Stimulated activated CD8-positive, alpha-beta memory T cell treated with anti-CD3 and anti-CD28 coated beads, Interleukin-12 subunit alpha, Interleukin-12 subunit beta, amount 100 ng/mL, for 4 hours (primary cell): Measurements from ENCODE around the gene CCNE1.
A peak's percentile ranks its signal among the peaks of the same experiment; 100 is the strongest.

ENCODE experiments used
- DNase-seq: peaks from one replicate; pipeline ENCODE4 v3.0.0-alpha.2; 2020; ENCODE audit warnings: low read depth

CCNE1 gene

DNA sequence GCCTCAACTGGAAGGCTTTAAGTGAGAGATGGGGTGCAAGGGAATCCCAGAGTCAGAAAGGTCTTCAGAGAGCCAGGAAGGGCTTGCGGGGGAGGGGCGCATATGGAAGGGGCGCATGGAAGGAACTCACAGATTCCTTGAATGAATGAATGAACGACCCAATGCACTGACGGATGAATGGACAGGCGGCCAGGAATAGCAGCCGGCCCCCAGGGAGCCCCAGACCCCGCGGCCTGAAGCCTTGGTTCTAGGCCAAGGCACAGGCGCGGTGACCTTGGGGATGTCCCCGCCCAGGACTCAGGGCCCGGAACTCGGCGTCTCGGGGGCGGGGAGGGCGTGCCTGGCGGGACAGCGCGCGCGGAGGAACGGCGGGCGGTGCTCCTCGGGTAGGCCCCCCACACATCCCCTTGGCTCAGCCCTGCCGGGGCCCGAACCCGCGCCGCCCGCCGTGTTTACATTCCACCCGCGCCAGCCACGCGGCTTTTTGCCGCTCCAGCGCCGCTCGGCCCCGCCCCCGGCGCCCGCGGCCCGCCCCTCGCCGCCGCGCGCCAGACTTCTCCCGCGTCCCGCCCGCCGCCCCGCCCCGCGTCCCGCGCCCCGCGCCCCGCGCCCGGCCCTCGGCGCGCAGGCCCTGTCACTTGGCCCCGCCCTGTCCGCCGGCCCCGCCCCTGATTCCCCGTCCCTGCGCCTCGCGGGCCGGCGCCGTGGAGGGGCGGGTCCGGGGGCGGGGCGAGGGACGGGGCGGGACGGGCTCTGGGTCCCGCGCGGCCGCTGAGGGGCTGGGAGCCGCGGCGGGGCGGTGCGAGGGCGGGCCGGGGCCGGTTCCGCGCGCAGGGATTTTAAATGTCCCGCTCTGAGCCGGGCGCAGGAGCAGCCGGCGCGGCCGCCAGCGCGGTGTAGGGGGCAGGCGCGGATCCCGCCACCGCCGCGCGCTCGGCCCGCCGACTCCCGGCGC is at the start of gene CCNE1:
CCNE1 (plus strand) TSS at position 867 of the 955 bp plus-strand sequence. CDS start 565 bp downstream, outside the sequence.
- DNase-seq = peak; percentile 90

GRCh38 chr19:29763196-29763595 is 48.6 kb upstream of the CCNE1 start:
- DNase-seq = no peak

DNA sequence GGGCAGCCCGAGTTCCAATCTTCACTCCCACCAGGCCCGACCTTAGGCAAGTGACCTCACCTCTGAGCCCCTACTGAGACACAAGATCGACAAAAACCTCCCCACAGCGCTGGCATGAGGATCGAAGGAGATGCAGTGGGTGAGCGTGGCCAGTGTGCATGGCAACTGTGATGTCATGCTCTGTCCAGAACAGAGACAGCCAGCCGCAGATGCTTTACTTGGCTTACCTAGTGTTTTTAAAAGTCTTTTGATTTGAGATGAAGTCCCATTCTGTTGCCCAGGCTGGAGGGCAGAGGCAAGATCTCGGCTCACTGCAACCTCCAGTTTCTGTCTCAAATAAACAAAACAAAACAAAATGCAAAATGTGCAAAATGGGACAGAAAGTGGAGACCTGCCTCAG is 47.4 kb upstream of the CCNE1 start:
- no peak for DNase-seq

DNA sequence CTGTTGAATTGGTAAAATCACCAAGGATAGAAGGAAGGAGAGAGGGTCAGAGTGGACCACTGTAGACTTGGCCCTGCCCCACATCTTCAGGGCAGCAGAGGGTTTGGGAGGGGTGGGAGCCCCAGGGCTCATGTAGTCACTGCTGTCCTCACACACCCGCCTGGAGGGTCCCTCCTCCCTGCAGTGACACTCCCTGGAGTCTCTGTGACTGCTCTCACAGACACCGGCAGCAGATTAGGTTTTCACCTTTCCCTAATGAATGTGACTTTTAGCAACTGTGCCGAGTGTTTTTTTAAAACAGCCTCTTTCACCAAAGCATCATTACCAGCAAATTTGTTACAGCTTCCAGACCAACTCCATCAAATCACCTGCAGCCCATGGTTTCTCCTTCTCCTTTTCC is 45.7 kb upstream of the CCNE1 start:
- DNase-seq = no peak

- DNase-seq = no peak
Observed at GRCh38 chr19:29767039-29767735, 44.6 kb upstream of the CCNE1 start.

- no peak for DNase-seq
Observed at GRCh38 chr19:29768166-29768565, 43.6 kb upstream of the CCNE1 start.

GRCh38 chr19:29769997-29770396 is 41.8 kb upstream of the CCNE1 start:
- no peak for DNase-seq

GRCh38 chr19:29770648-29771047 is 41.1 kb upstream of the CCNE1 start:
- no peak for DNase-seq

GRCh38 chr19:29771708-29772414 is 39.9 kb upstream of the CCNE1 start:
- no peak for DNase-seq

DNA sequence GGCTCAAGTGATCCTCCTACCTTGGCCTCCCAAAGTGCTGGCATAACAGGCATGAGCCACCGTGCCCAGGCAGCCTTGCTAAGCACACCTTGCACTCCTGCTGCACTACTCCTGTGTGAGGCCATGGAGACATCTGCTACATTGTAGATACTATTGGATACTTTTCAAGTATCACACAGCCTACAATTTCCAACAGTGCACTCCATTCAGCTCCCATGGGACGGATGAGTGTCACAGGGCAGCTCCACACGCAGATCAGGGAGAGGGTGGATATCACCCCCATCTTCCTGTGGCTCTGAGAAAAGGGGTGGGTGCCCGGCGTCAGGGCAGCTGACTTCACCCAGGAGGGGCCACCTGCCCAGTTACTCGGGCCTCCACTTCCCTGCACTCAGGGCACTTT is 39.1 kb upstream of the CCNE1 start:
- no peak for DNase-seq

DNA sequence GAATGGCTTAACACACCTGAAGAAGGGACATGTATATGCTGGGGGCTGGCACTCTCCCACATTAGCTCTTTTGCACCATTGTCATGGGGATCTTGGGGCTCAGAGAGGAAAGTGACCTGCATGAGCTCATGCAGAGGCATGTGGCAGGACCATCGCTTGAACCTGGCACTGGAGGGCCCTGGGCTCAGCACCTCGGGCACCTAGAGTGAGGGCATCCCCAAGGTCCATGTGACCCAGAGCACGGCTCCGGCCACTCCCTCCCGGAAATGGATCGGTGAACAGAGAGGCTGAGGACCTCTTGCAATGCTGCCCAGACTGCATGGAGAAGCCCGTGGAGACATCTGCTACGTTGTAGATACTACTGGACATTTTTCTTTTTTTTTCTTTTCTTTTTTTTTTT is 38.6 kb upstream of the CCNE1 start:
- no peak for DNase-seq

- no peak for DNase-seq
Observed at GRCh38 chr19:29774126-29774525, 37.7 kb upstream of the CCNE1 start.

DNA sequence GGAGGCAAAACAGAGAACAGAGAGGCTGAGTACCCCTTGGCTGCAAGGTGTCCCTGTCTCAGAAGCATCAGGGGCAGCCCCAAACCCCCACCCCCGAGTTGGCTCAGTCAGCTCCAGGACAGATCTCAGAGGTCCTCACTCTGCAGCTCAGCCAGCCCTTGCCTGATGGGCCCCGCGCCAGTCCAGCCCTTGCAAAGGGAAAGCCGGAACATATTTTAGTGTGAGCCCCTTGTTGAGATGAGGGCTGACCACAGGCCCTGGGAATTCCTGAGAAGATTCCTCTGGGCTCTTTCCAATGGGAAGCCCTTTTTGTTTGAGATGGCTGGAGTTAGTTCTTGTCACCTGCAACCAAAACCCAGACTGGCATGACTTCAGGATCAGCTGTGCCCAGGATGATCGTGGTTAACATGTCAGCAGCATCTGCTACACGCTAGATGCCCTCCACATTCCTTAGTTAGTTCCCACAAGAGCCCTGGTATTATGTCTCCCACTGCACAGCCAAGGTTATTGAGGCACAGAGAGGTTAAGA is 33.9 kb upstream of the CCNE1 start:
- DNase-seq = no peak

GRCh38 chr19:29779921-29780320 is 31.9 kb upstream of the CCNE1 start:
- DNase-seq = no peak

DNA sequence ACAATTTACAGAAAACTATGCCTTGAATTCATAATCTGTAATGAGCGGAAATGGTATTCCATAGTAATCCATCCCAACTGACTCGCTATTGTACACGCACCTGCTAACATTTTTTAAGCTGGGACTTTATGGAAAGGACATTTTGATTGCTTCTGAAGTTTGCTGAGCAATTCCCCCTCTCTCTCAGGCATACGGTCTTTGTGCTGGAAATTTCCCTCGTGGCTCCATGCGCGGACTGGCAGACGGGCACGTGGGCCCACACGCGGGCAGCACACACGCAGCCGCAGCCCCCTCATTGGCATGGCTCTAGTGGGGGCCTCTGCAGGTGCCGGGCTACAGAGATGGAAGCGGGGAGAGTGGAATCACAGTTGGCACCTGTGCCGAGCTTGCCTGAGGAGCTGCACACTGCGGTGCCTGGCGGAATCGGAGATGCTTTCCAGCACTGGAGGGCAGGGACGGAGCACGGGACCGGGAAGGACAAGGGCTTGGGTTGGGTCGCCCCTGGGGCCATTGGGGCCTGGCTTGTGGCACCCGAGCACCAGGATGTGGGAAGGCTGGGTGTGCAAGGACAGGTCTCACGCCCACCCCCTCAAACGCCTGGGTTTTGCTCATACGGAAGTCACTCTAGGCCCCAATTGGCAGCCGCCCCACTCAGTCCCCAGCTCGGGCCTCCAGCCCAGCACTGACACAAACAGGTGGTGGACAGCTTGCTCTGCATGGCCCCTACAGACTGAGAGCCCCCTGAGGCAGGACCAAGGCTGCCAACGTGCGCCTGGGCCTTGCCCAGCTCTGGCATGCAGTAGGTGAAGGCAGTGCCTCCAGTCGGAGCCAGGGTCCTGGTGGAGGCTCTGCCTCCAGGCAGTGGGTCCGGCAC is 30.2 kb upstream of the CCNE1 start:
- no peak for DNase-seq

- DNase-seq = no peak
Observed at GRCh38 chr19:29782260-29782580, 29.6 kb upstream of the CCNE1 start.

DNA sequence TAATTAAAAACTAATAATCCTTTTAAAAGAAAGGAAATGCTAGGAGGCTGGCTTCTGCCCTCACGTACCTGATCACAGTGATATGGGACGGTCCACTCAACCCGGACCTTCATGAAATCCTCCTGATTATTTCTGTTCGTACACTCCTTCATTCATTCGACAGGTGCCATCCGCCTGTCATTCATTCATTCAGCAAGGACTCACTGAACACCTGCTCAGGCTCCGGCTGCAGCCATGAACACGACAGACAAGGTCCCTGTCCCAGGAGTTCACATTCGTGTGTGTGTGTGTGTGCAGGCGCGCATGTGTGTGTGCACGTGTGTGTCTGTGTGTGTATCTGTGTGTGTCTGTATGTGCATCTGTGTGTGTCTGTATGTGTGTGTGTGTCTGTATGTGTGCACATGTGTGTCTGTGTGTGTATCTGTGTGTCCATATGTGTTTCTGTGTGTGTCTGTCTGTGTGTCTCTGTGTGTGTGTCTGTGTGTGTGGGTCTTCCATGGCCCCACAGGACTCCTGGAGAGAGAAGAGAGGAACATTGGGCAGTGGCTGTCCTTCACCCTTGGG is 28.1 kb upstream of the CCNE1 start:
- DNase-seq = no peak

DNA sequence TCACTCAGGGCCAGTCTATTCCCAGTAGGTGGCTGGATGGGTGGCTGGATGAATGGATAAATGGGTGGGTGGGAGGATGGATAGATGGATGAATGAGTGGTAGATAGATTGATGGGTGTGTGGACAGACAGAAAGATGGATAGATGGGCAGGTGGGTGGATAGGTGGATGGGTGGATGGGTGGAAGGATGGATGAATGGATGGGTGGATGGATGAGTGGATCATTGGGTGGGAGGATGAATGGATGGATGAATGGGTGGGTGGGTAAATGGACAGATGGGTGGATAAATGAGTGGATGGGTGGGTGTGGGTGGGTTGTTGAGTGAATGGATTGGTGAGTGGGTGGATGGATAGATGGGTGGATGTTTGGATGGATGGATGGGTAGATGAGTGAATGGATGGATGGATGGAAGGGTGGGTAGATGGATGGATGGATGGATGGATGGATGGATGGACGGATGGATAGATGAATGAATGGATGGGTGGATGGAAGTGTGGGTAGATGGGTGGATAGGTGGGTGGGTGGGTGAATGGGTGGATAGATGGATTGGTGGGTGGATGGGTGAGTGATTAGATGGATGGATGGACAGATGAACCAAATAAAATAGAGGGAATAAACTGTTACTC is 27.1 kb upstream of the CCNE1 start:
- no peak for DNase-seq

GRCh38 chr19:29785360-29785759 is 26.4 kb upstream of the CCNE1 start:
- DNase-seq = no peak

DNA sequence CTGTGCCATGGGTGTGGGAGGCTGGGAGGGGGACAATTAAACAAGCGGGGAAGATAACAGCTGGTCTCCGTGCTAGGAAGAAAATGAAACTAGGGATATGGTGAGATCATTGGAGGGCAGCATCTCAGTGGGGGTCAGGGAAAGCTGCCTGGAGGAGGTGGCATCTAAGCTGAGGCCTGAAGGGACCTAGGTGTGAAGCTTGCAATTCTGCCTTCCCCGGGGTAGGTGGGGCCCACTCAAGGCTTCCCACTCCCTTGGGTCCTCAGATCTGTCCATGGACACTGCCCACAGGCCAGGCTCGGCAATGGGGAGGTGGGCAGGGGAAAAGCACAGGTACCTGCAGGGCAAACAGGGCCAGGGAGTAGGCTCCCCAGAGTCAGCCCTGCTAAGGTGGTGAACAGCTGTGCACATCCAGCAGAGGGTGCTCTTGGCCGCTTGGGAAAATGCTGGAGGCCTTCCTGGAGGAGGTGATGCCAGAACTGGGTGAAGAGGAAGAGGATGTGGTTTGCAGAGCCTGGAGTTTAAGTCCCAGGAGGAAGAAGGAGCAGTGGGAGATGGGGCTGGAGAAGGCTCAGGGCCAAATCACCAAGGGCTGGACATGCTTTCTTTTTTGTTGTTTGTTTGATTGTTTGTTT is 25.7 kb upstream of the CCNE1 start:
- no peak for DNase-seq
